K562 (cell line): ENCODE results near the gene RAB31. TPM values are rescaled to one million over a fixed set of nuclear protein-coding genes. Genes with fewer than 3 reads are reported as not detected.

Source experiments
- ATAC-seq: fragments of 200-7000 bp; cut with Tn5 transposase; 3 replicates; pipeline ENCODE4 v1.9.1; 2020; ENCODE audit warnings: moderate library complexity
- BruUV-seq: library from RNA; stranded (reverse); fragments of 400-500 nt; replicated peaks from 2 replicates; lab custom pipeline; 2021; lab: Mats Ljungman, UMichigan
- CTCF ChIA-PET: fragments of 300-600 bp; formaldehyde crosslinking; extraction: SDS; loops from one replicate; lab custom pipeline; 2021; ENCODE audit warnings: low intra/inter-chr PET ratio; lab: Yijun Ruan, JAX
- POLR2A ChIA-PET: fragments of 300-600, 350-650 bp; sonication (Branson Sonifier 250); formaldehyde crosslinking; extraction: SDS; loops from one replicate; lab custom pipeline; 2021; ENCODE audit warnings: antibody characterized with exemption, inconsistent platforms; lab: Yijun Ruan, JAX
- DNase-seq, 4 experiments: peaks; one replicate each; pipeline versions ENCODE4 v3.0.0 to v3.0.0-alpha.2; 2011 to 2018; ENCODE audit warnings: low spot score in 3 of 4, mixed read lengths in 3 of 4; ENCODE audit errors: extremely low read depth in 1 of 4
- FAIRE-seq: peaks from 2 replicates; lab custom pipeline; 2011; peaks lifted over from hg19 to GRCh38; lab: Jason Lieb, UNC
- H2AFZ ChIP-seq: 2 replicates; pipeline ENCODE4 v1.6.0; 2011; ENCODE audit warnings: low read depth, low read length, control low read depth, inconsistent platforms
- H3K27ac ChIP-seq: fragments of 200-600 bp; 3 replicates; pipeline ENCODE4 v1.8.0; 2011; ENCODE audit warnings: low read depth, mild to moderate bottlenecking, control low read depth, inconsistent platforms, low read length, moderate library complexity, mixed read lengths; ENCODE audit errors: extremely low read depth
- H3K27me3 ChIP-seq, 2 experiments: fragments of 300-600 bp in 1 of 2; 2 replicates in 1 of 2; 3 replicates in 1 of 2; pipeline versions ENCODE4 v1.6.0 to v1.8.0; 2011; ENCODE audit warnings: inconsistent platforms in 2 of 2, low read length in 2 of 2, mild to moderate bottlenecking in 1 of 2, mixed read lengths in 1 of 2, moderate library complexity in 1 of 2; ENCODE audit not compliant: control insufficient read depth in 2 of 2, insufficient read depth in 2 of 2
- H3K36me3 ChIP-seq: fragments of 300-600 bp; 3 replicates; pipeline ENCODE4 v1.8.0; 2011; ENCODE audit warnings: mild to moderate bottlenecking, low read length, inconsistent platforms; ENCODE audit not compliant: control insufficient read depth, insufficient read depth
- H3K4me1 ChIP-seq, 2 experiments: fragments of 200-600 bp in 1 of 2; replicated peaks in 1 of 2; 2 replicates in 1 of 2; 3 replicates in 1 of 2; pipeline versions ENCODE4 v1.5.1 to v1.8.0; 2011; ENCODE audit warnings: inconsistent platforms in 2 of 2, low read length in 2 of 2, mild to moderate bottlenecking in 1 of 2, mixed read lengths in 1 of 2, moderate library complexity in 1 of 2; ENCODE audit not compliant: control insufficient read depth in 2 of 2, insufficient read depth in 2 of 2
- H3K4me2 ChIP-seq: 2 replicates; pipeline ENCODE4 v1.6.1; 2011; ENCODE audit warnings: low read length, control low read depth, inconsistent platforms, mixed read lengths; ENCODE audit not compliant: insufficient read depth
- H3K4me3 ChIP-seq: fragments of 200-600 bp; sonication (generic), shearing (Covaris generic); 2 replicates; pipeline ENCODE4 v1.5.1; 2016; ENCODE audit warnings: control low read depth, inconsistent platforms
- H3K79me2 ChIP-seq: fragments of 200-600 bp; 3 replicates; pipeline ENCODE4 v1.8.0; 2011; ENCODE audit warnings: low read length, inconsistent platforms; ENCODE audit not compliant: control insufficient read depth, insufficient read depth
- H3K9ac ChIP-seq, 2 experiments: 2 replicates each; pipeline versions ENCODE4 v1.6.0 to v1.6.1; 2011; ENCODE audit warnings: low read depth in 2 of 2, low read length in 2 of 2, control low read depth in 1 of 2, inconsistent platforms in 1 of 2, mild to moderate bottlenecking in 1 of 2, mixed read lengths in 1 of 2; ENCODE audit not compliant: insufficient read depth in 1 of 2
- H3K9me1 ChIP-seq: one replicate; pipeline ENCODE4 v1.6.0; 2011; ENCODE audit warnings: inconsistent platforms, mild to moderate bottlenecking, low read length, moderate library complexity; ENCODE audit not compliant: control insufficient read depth, insufficient read depth
- H3K9me3 ChIP-seq: replicated peaks from 2 replicates; pipeline ENCODE4 v1.5.1; 2011; ENCODE audit warnings: low read depth, low read length, inconsistent platforms; ENCODE audit not compliant: control insufficient read depth, insufficient read depth
- H4K20me1 ChIP-seq: replicated peaks from 2 replicates; pipeline ENCODE4 v1.6.1; 2011; ENCODE audit warnings: low read length, inconsistent platforms, mixed read lengths; ENCODE audit not compliant: control insufficient read depth, insufficient read depth
- ETV5 ChIP-seq: sonication (generic); formaldehyde crosslinking; IDR thresholded peaks from 2 replicates; pipeline ENCODE4 v1.4.0; 2020; ENCODE audit warnings: low read depth, mild to moderate bottlenecking, missing genetic modification reagents
- TARDBP ChIP-seq: fragments of 450-650 bp; IDR thresholded peaks from 2 replicates; pipeline ENCODE4 v1.6.1; 2016
- WGBS: fragments of 100-300 bp; shearing (Covaris generic); methylation state at CpG from one replicate; pipeline ENCODE4 v1.1.6; 2016; ENCODE audit warnings: low coverage, mixed read lengths; ENCODE audit not compliant: insufficient coverage; ENCODE audit errors: missing lambda C conversion rate; 5-methylcytosine and 5-hydroxymethylcytosine counted together
- in situ Hi-C: fragments of 300-500 bp; cut with MboI; formaldehyde crosslinking; loops from 4 replicates; pipeline ENCODE4 v1.15.0; 2018; ENCODE audit warnings: inconsistent platforms, mixed read lengths
- intact Hi-C: fragments of 100-400 bp; cut with micrococcal nuclease; formaldehyde crosslinking; loops from 2 replicates; pipeline ENCODE4 v1.14.2; 2022
- polyA plus RNA-seq, 8 experiments: library from polyadenylated mRNA; depleted of rRNA in 4 of 8; stranded (reverse) in 5 of 8; unstranded in 3 of 8; fragments of >200 nt; fragmentation: Nextera tagmentation in 2 of 8; fragmentation: Illumina TruSeq in 1 of 8; extraction: Ambion mirVana in 2 of 8; extraction: Trizol in 1 of 8; gene quantifications; 2 replicates each; pipeline versions ENCODE4 v1.2.1 to v1.2.3, GENCODE V29; 2011 to 2014; ENCODE audit warnings: inconsistent platforms in 1 of 8, missing spikeins in 1 of 8
- total RNA-seq, 7 experiments: library from RNA; depleted of rRNA in 6 of 7; stranded (reverse); fragments of >200 nt in 6 of 7; fragmentation: Illumina TruSeq in 2 of 7; extraction: Trizol in 2 of 7; gene quantifications; 2 replicates each; pipeline versions ENCODE4 v1.2.1 to v1.2.3, GENCODE V29; 2011 to 2021; ENCODE audit warnings: low replicate concordance in 1 of 7
- TF ChIP-seq, protein P1 (sequence below): fragments of 200-800 bp; sonication (Bioruptor generic); IDR thresholded peaks from 2 replicates; pipeline ENCODE4 v1.6.1; 2016; ENCODE audit warnings: missing genetic modification characterization, missing compliant biosample characterization

Gene RAB31
- total and polyA plus RNA-seq, 9 of the 15 experiments (the other 6 are each of a cell fraction or from before 2014, with no cell fraction given): 20.7 to 70.4 (median 41.3) TPM

DNA sequence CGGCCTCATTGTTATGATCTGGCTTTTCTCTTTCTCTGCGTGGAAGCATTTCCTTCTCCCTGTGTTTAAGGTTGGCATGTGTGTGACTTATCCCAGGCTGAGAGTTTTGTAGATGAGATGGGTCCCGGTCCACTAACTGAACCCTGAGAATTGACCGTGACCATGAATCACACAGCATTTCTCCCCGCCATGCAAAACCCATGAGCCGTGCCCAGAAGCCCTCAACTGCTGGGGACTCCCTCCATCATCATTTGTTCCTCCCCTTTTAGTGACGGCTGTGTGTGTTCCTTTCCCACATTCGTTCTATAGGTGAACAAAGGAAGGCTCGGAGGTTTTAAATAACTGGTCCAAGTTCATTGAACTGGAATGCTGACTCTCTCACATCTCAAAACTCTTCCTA is 147.6 kb downstream of the RAB31 start:
- no peak overlapping the region for H2AFZ ChIP-seq
- ChIA-PET POLR2A (no interaction called here), CTCF (no interaction called here)
- H4K20me1 ChIP-seq: no peaks in the 10 kb centered on the region
- H3K27me3 ChIP-seq: no peaks in the 10 kb centered on the region
- DNase-seq (no peak), ATAC-seq (no peak), FAIRE-seq (no peak)
- H3K4me1 ChIP-seq: peaks cover 3 to 29% of the 10 kb centered on the region in 2 experiments; a peak in 4 of 5 replicates
- H3K36me3 ChIP-seq: peaks cover 18% of the 10 kb centered on the region; the same call in 1 of the 3 replicates
- peaks cover 2% of the 10 kb centered on the region; the same call in 1 of the 3 replicates for H3K79me2 ChIP-seq
- no TSS peak for BruUV-seq
- WGBS: 83% methylated on average over 9 of the region's 9 CpGs
- intact Hi-C loops: no loop called here
- in situ Hi-C loops: no loop called here
- H3K9ac ChIP-seq: no peak overlapping the region
- H3K27ac ChIP-seq: no peak overlapping the region
- no peaks in the 10 kb centered on the region for H3K9me1 ChIP-seq
- H3K4me3 ChIP-seq: no peak overlapping the region
- H3K4me2 ChIP-seq: no peak overlapping the region
- H3K9me3 ChIP-seq: peaks cover 3% of the 10 kb centered on the region; the same call in 1 of the 2 replicates
- TF ChIP-seq TARDBP: no peak
- TF ChIP-seq, protein P1, sequence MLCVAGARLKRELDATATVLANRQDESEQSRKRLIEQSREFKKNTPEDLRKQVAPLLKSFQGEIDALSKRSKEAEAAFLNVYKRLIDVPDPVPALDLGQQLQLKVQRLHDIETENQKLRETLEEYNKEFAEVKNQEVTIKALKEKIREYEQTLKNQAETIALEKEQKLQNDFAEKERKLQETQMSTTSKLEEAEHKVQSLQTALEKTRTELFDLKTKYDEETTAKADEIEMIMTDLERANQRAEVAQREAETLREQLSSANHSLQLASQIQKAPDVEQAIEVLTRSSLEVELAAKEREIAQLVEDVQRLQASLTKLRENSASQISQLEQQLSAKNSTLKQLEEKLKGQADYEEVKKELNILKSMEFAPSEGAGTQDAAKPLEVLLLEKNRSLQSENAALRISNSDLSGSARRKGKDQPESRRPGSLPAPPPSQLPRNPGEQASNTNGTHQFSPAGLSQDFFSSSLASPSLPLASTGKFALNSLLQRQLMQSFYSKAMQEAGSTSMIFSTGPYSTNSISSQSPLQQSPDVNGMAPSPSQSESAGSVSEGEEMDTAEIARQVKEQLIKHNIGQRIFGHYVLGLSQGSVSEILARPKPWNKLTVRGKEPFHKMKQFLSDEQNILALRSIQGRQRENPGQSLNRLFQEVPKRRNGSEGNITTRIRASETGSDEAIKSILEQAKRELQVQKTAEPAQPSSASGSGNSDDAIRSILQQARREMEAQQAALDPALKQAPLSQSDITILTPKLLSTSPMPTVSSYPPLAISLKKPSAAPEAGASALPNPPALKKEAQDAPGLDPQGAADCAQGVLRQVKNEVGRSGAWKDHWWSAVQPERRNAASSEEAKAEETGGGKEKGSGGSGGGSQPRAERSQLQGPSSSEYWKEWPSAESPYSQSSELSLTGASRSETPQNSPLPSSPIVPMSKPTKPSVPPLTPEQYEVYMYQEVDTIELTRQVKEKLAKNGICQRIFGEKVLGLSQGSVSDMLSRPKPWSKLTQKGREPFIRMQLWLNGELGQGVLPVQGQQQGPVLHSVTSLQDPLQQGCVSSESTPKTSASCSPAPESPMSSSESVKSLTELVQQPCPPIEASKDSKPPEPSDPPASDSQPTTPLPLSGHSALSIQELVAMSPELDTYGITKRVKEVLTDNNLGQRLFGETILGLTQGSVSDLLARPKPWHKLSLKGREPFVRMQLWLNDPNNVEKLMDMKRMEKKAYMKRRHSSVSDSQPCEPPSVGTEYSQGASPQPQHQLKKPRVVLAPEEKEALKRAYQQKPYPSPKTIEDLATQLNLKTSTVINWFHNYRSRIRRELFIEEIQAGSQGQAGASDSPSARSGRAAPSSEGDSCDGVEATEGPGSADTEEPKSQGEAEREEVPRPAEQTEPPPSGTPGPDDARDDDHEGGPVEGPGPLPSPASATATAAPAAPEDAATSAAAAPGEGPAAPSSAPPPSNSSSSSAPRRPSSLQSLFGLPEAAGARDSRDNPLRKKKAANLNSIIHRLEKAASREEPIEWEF (CRISPR knock-in tag): no peak
- no peak for TF ChIP-seq ETV5 (CRISPR knock-in tag)
